Transverse colon (tissue), 4 donors: ENCODE results near the gene MLC1. TPM values are rescaled to one million over a fixed set of nuclear protein-coding genes. Genes with fewer than 3 reads are reported as not detected.

Source experiments
- DNase-seq: peaks from one replicate; pipeline ENCODE4 v3.0.0-alpha.2; 2019
- H3K27ac ChIP-seq, 4 donors: fragments of 200-600 bp; sonication (generic); 2 replicates each; pipeline ENCODE4 v1.5.1; 2016 to 2018; ENCODE audit warnings: inconsistent platforms in 4 of 4
- H3K27me3 ChIP-seq: fragments of 200-600 bp; sonication (generic); 2 replicates; pipeline ENCODE4 v1.5.1; 2017; ENCODE audit warnings: inconsistent platforms
- H3K36me3 ChIP-seq, 4 donors: fragments of 200-600 bp; sonication (generic); 2 replicates each; pipeline ENCODE4 v1.5.1; 2017 to 2019; ENCODE audit warnings: inconsistent platforms in 4 of 4
- H3K4me1 ChIP-seq, 4 donors: fragments of 200-600 bp; sonication (generic); 2 replicates each; pipeline ENCODE4 v1.5.1; 2017 to 2020; ENCODE audit warnings: inconsistent platforms in 4 of 4
- H3K4me3 ChIP-seq, 4 donors: fragments of 200-600 bp; sonication (generic); 1 replicate in 1 of 4; 2 replicates in 3 of 4; pipeline versions ENCODE4 v1.5.1 to v1.6.1; 2017 to 2019; ENCODE audit warnings: inconsistent platforms in 4 of 4
- H3K9me3 ChIP-seq, 2 donors: fragments of 200-600 bp; sonication (generic); 2 replicates each; pipeline ENCODE4 v1.5.1; 2017 to 2019; ENCODE audit warnings: inconsistent platforms in 2 of 2
- CTCF ChIP-seq, 5 experiments: fragments of 200-600 bp in 3 of 5; fragments of 450-650 bp in 2 of 5; sonication (generic) in 3 of 5; IDR thresholded peaks; 1 replicate in 2 of 5; 2 replicates in 3 of 5; pipeline ENCODE4 v1.5.1; 2016 to 2017; ENCODE audit warnings: antibody characterized with exemption in 5 of 5, inconsistent platforms in 3 of 5, mild to moderate bottlenecking in 2 of 5, moderate library complexity in 1 of 5
- EP300 ChIP-seq: sonication (generic); formaldehyde crosslinking; IDR thresholded peaks from one replicate; pipeline ENCODE4 v1.6.1; 2017; ENCODE audit warnings: antibody characterized with exemption, low read depth
- POLR2A ChIP-seq: fragments of 450-650 bp; IDR thresholded peaks from one replicate; pipeline ENCODE4 v1.6.1; 2016; ENCODE audit warnings: antibody characterized with exemption, mild to moderate bottlenecking, moderate library complexity
- POLR2AphosphoS5 ChIP-seq, 3 donors: sonication (generic); formaldehyde crosslinking; IDR thresholded peaks; one replicate each; pipeline ENCODE4 v1.6.1; 2016; ENCODE audit warnings: antibody characterized with exemption in 3 of 3
- WGBS, 2 donors: methylation state at CpG; one replicate each; pipeline ENCODE4 v1.1.5; 2018; ENCODE audit warnings: low coverage in 1 of 2; 5-methylcytosine and 5-hydroxymethylcytosine counted together
- in situ Hi-C, 4 donors: fragments of 200-750 bp; cut with MboI; loops; one replicate each; pipeline versions ENCODE4 v1.15.0 to v1.15.1; 2017; ENCODE audit warnings: low sequenced_read_pairs in 3 of 4, low pct_ligation_motif_present in 1 of 4, low pct_unique_long_range_greater_than_20kb in 1 of 4
- intact Hi-C: fragments of 100-400 bp; cut with DNase I; formaldehyde crosslinking; loops from one replicate; pipeline ENCODE4 v1.15.1; 2023; ENCODE audit warnings: low total_unique reads
- total RNA-seq, 4 donors: library from RNA; depleted of rRNA; stranded (reverse); fragments of >200 nt; gene quantifications; one replicate each; pipeline ENCODE4 v1.1.0, GENCODE V29; 2016

The MLC1 gene
- total RNA-seq, 4 donors from 2014 or later = not detected

GRCh38 chr22:50125029-50125428, 39.8 kb upstream of the MLC1 start:
- H3K4me3 ChIP-seq = no peak overlapping the region
- H3K27me3 ChIP-seq = peaks cover 5% of the 10 kb centered on the region
- 79 to 82% methylated on average over 2 to 9 of the region's 9 CpGs for WGBS, 2 donors
- no peak for DNase-seq
- H3K9me3 ChIP-seq = peaks cover 0 to 2% of the 10 kb centered on the region in 2 donors
- H3K27ac ChIP-seq = no peak overlapping the region
- TF ChIP-seq POLR2A = no peak
- no peak for TF ChIP-seq POLR2AphosphoS5 (IDR thresholded peaks at IDR 0.05)
- TF ChIP-seq EP300 = no peak
- TF ChIP-seq CTCF (IDR thresholded peaks at IDR 0.05) = no peak
- H3K36me3 ChIP-seq = no peaks in the 10 kb centered on the region
- intact Hi-C loops (no loop called here), in situ Hi-C loops (no loop called here)
- peaks cover 0 to 1% (median 0%) of the 10 kb centered on the region in 4 donors for H3K4me1 ChIP-seq

- in situ Hi-C loops = no loop called here
- no peak overlapping the region for H3K27ac ChIP-seq
- H3K27me3 ChIP-seq = peaks cover 4% of the 10 kb centered on the region
- DNase-seq = no peak
- 69 to 83% methylated on average over 4 of the region's 4 CpGs for WGBS, 2 donors
- TF ChIP-seq POLR2AphosphoS5 (IDR thresholded peaks at IDR 0.05) (no peak), EP300 (no peak), CTCF (IDR thresholded peaks at IDR 0.05) (no peak), POLR2A (no peak)
- H3K36me3 ChIP-seq = no peaks in the 10 kb centered on the region
- peaks cover 0 to 11% (median 0%) of the 10 kb centered on the region in 4 donors for H3K4me1 ChIP-seq
- H3K9me3 ChIP-seq = peaks cover 0 to 2% of the 10 kb centered on the region in 2 donors
- intact Hi-C loops = no loop called here
- H3K4me3 ChIP-seq = no peak overlapping the region
Observed at GRCh38 chr22:50123119-50123518, 37.9 kb upstream of the MLC1 start.

- no peak for DNase-seq
- in situ Hi-C loops = no loop called here
- Histone ChIP-seq H3K4me3 (no peak overlapping the region), H3K27me3 (peaks cover 4% of the 10 kb centered on the region), H3K27ac (no peak overlapping the region), H3K9me3 (peaks cover 0 to 2% of the 10 kb centered on the region in 2 donors), H3K4me1 (peaks cover 0 to 11% (median 0%) of the 10 kb centered on the region in 4 donors), H3K36me3 (no peaks in the 10 kb centered on the region)
- WGBS, 2 donors = 77% methylated on average over 11 of the region's 11 CpGs; no CpG with 5 or more reads in 1 of the 2 donors
- TF ChIP-seq EP300 = no peak
- no peak for TF ChIP-seq POLR2A
- no peak for TF ChIP-seq CTCF (IDR thresholded peaks at IDR 0.05)
- TF ChIP-seq POLR2AphosphoS5 (IDR thresholded peaks at IDR 0.05) = no peak
- intact Hi-C loops = no loop called here
Observed at GRCh38 chr22:50121202-50121740, 36.0 kb upstream of the MLC1 start.

GRCh38 chr22:50119768-50120251, 34.6 kb upstream of the MLC1 start:
- Histone ChIP-seq H3K9me3 (peaks cover 0 to 2% of the 10 kb centered on the region in 2 donors), H3K27ac (peak overlapping the region in 1 of 4 donors; percentile 23), H3K36me3 (no peaks in the 10 kb centered on the region), H3K4me3 (no peak overlapping the region), H3K27me3 (peaks cover 4% of the 10 kb centered on the region), H3K4me1 (peaks cover 0 to 16% (median 0%) of the 10 kb centered on the region in 4 donors)
- intact Hi-C loops (no loop called here), in situ Hi-C loops (no loop called here)
- no peak for TF ChIP-seq POLR2A
- TF ChIP-seq EP300 = no peak
- no peak for TF ChIP-seq POLR2AphosphoS5 (IDR thresholded peaks at IDR 0.05)
- no peak for TF ChIP-seq CTCF (IDR thresholded peaks at IDR 0.05)
- DNase-seq = no peak
- 49 to 50% methylated on average over 4 to 6 of the region's 6 CpGs for WGBS, 2 donors
